Esophagus muscularis mucosa (tissue), 3 donors: ENCODE measurements around the gene IGFN1.

Source experiments
- CTCF ChIP-seq, 3 experiments: fragments of 200-600 bp in 2 of 3; fragments of 450-650 bp in 1 of 3; sonication (generic) in 2 of 3; IDR thresholded peaks; one replicate each; pipeline ENCODE4 v1.5.1; 2017 to 2019; ENCODE audit warnings: antibody characterized with exemption in 3 of 3, mild to moderate bottlenecking in 2 of 3, moderate library complexity in 1 of 3
- POLR2A ChIP-seq: fragments of 450-650 bp; IDR thresholded peaks from one replicate; pipeline ENCODE4 v1.6.1; 2017; ENCODE audit warnings: antibody characterized with exemption, moderate library complexity, mild to moderate bottlenecking, low read depth
- POLR2AphosphoS5 ChIP-seq, 2 donors: sonication (generic); formaldehyde crosslinking; IDR thresholded peaks; one replicate each; pipeline ENCODE4 v1.6.1; 2017; ENCODE audit warnings: antibody characterized with exemption in 2 of 2

- no peak for TF ChIP-seq CTCF (IDR thresholded peaks at IDR 0.05)
- no peak for TF ChIP-seq POLR2A
- no peak for TF ChIP-seq POLR2AphosphoS5 (IDR thresholded peaks at IDR 0.05)
Measured at GRCh38 chr1:201169971-201170532, 20.6 kb upstream of the IGFN1 start.
